Measurements from ENCODE around the gene NAB1. TPM values are rescaled to one million over a fixed set of nuclear protein-coding genes. Genes with fewer than 3 reads are reported as not detected.

Gene NAB1
- total RNA-seq, 1 donor from 2014 or later, result 31.3 TPM

GRCh38 chr2:190637903-190638618, 10.8 kb upstream of the NAB1 start:
- no peak overlapping the region for H3K27ac Mint-ChIP-seq
- ChIA-PET POLR2A (interaction anchor here (0.5 kb wide), 1 partner anchor 11 kb away, joined by 17 read pairs; the partner anchor contains the start of gene NAB1), CTCF (no interaction called here)

GRCh38 chr2:190640117-190640516, 8.8 kb upstream of the NAB1 start:
- Mint-ChIP-seq H3K4me3 (no peak overlapping the region), H3K36me3 (ENCODE audit: low read depth) (no peaks in the 10 kb centered on the region), H3K27ac (no peak overlapping the region), H3K4me1 (peaks cover 8% of the 10 kb centered on the region), H3K9me3 (no peaks in the 10 kb centered on the region), H3K27me3 (no peaks in the 10 kb centered on the region)
- DNase-seq, result no peak
- intact Hi-C loops (cut with micrococcal nuclease), result loop anchor here (10.0 kb wide), 1 partner anchor 1035 kb away; the partner anchor contains the start of gene NABP1
- CTCF ChIA-PET, result no interaction called here
- no peak for TF ChIP-seq CTCF (IDR thresholded peaks at IDR 0.05)
- POLR2A ChIA-PET, result no interaction called here
- ATAC-seq (ENCODE audit: low read depth), result no peak

More at GRCh38 chr2:190637903-190638618, 10.8 kb upstream of the NAB1 start:
- no peaks in the 10 kb centered on the region for H3K9me3 Mint-ChIP-seq
- H3K4me1 Mint-ChIP-seq, result peaks cover 8% of the 10 kb centered on the region
- intact Hi-C loops (cut with micrococcal nuclease), result no loop called here
- H3K4me3 Mint-ChIP-seq, result no peak overlapping the region
- H3K36me3 Mint-ChIP-seq (ENCODE audit: low read depth), result no peaks in the 10 kb centered on the region
- ATAC-seq (ENCODE audit: low read depth), result no peak
- no peak for TF ChIP-seq CTCF (IDR thresholded peaks at IDR 0.05)
- H3K27me3 Mint-ChIP-seq, result no peaks in the 10 kb centered on the region
- DNase-seq, result no peak

GRCh38 chr2:190641469-190641868, 7.4 kb upstream of the NAB1 start:
- DNase-seq, result no peak
- ChIA-PET POLR2A (no interaction called here), CTCF (no interaction called here)
- no peak overlapping the region for H3K4me3 Mint-ChIP-seq
- no peak for TF ChIP-seq CTCF (IDR thresholded peaks at IDR 0.05)
- no peak overlapping the region for H3K27ac Mint-ChIP-seq
- ATAC-seq (ENCODE audit: low read depth), result no peak
- no peaks in the 10 kb centered on the region for H3K9me3 Mint-ChIP-seq
- no peaks in the 10 kb centered on the region for H3K27me3 Mint-ChIP-seq
- H3K4me1 Mint-ChIP-seq, result peaks cover 9% of the 10 kb centered on the region
- intact Hi-C loops (cut with micrococcal nuclease), result loop anchor here (10.0 kb wide), 1 partner anchor 1033 kb away; the partner anchor contains the start of gene NABP1
- H3K36me3 Mint-ChIP-seq (ENCODE audit: low read depth), result no peaks in the 10 kb centered on the region

- no peak for ATAC-seq (ENCODE audit: low read depth)
- POLR2A ChIA-PET, result interaction anchor here (0.5 to 2.1 kb wide), 3 partner anchors 83 to 130 kb away, joined by 4 to 34 read pairs (median 4); partner anchors contain the start of gene NEMP2
- no peaks in the 10 kb centered on the region for H3K27me3 Mint-ChIP-seq
Observed at GRCh38 chr2:190646780-190647522, 1.9 kb upstream of the NAB1 start.

More at GRCh38 chr2:190646780-190647522, 1.9 kb upstream of the NAB1 start:
- no peaks in the 10 kb centered on the region for H3K9me3 Mint-ChIP-seq
- no peak overlapping the region for H3K4me3 Mint-ChIP-seq
- H3K27ac Mint-ChIP-seq, result peak overlapping the region; percentile 26
- intact Hi-C loops (cut with micrococcal nuclease), result loop anchor here (5.0 to 10.0 kb wide), 3 partner anchors 135 to 1028 kb away; partner anchors contain the start of genes NABP1 and OSGEPL1
- peaks cover 22% of the 10 kb centered on the region for H3K4me1 Mint-ChIP-seq
- CTCF ChIA-PET, result interaction anchor here (1.1 kb wide), 1 partner anchor 10 kb away, joined by 3 read pairs; no protein-coding TSS in a partner anchor
- TF ChIP-seq CTCF (IDR thresholded peaks at IDR 0.05), result no peak
- DNase-seq, result no peak
- H3K36me3 Mint-ChIP-seq (ENCODE audit: low read depth), result peaks cover 5% of the 10 kb centered on the region
